Measurements from ENCODE around the gene GPX2.

Gene GPX2

GRCh38 chr14:64942531-64943111 lies at the start of gene GPX2:
Gene GPX2, minus strand, starts transcription at chr14:64942745. Its CDS starts 19 bp downstream, at chr14:64942726.
- DNase-seq (ENCODE audit: low read depth in 3 of 3): no peak

- DNase-seq (ENCODE audit: low read depth in 3 of 3): no peak
Observed at GRCh38 chr14:64990939-64991338, 48.4 kb upstream of the GPX2 start.

GRCh38 chr14:64990296-64990695 lies 47.8 kb upstream of the GPX2 start:
- DNase-seq (ENCODE audit: low read depth in 3 of 3): no peak

GRCh38 chr14:64987438-64987767 lies 44.9 kb upstream of the GPX2 start:
- no peak for DNase-seq (ENCODE audit: low read depth in 3 of 3)

GRCh38 chr14:64986648-64987437 lies 44.3 kb upstream of the GPX2 start, which contains the start of gene FNTB:
Gene FNTB, plus strand, starts transcription at chr14:64986895. Its CDS starts 59 bp downstream, at chr14:64986954.
- peak; percentile 84 to 91 (median 88) for DNase-seq (ENCODE audit: low read depth in 3 of 3)

- peak in 1 of 3 experiments; percentile 16 for DNase-seq (ENCODE audit: low read depth in 3 of 3)
Observed at GRCh38 chr14:64983439-64984310, 41.1 kb upstream of the GPX2 start.

- DNase-seq (ENCODE audit: low read depth in 3 of 3): no peak
Observed at GRCh38 chr14:64979336-64980074, 37.0 kb upstream of the GPX2 start.

- DNase-seq (ENCODE audit: low read depth in 3 of 3): no peak
Observed at GRCh38 chr14:64974563-64974962, 32.0 kb upstream of the GPX2 start.

GRCh38 chr14:64973826-64974225 lies 31.3 kb upstream of the GPX2 start:
- DNase-seq (ENCODE audit: low read depth in 3 of 3): no peak

- no peak for DNase-seq (ENCODE audit: low read depth in 3 of 3)
Observed at GRCh38 chr14:64973026-64973442, 30.5 kb upstream of the GPX2 start.

GRCh38 chr14:64971943-64972791 lies 29.6 kb upstream of the GPX2 start, which contains the start of gene RAB15:
Gene RAB15, minus strand, starts transcription at chr14:64972336. Its CDS starts 260 bp downstream, at chr14:64972076.
- peak in 1 of 3 experiments; percentile 28 for DNase-seq (ENCODE audit: low read depth in 3 of 3)

- DNase-seq (ENCODE audit: low read depth in 3 of 3): no peak
Observed at GRCh38 chr14:64971491-64971942, 29.0 kb upstream of the GPX2 start.

GRCh38 chr14:64970776-64971477 lies 28.4 kb upstream of the GPX2 start:
- DNase-seq (ENCODE audit: low read depth in 3 of 3): no peak

GRCh38 chr14:64970041-64970440 lies 27.5 kb upstream of the GPX2 start:
- no peak for DNase-seq (ENCODE audit: low read depth in 3 of 3)

GRCh38 chr14:64968651-64969050 lies 26.1 kb upstream of the GPX2 start:
- DNase-seq (ENCODE audit: low read depth in 3 of 3): no peak

- no peak for DNase-seq (ENCODE audit: low read depth in 3 of 3)
Observed at GRCh38 chr14:64968167-64968566, 25.6 kb upstream of the GPX2 start.

- no peak for DNase-seq (ENCODE audit: low read depth in 3 of 3)
Observed at GRCh38 chr14:64966976-64967375, 24.4 kb upstream of the GPX2 start.

GRCh38 chr14:64965356-64966000 lies 22.9 kb upstream of the GPX2 start:
- DNase-seq (ENCODE audit: low read depth in 3 of 3): no peak

- no peak for DNase-seq (ENCODE audit: low read depth in 3 of 3)
Observed at GRCh38 chr14:64963611-64964010, 21.1 kb upstream of the GPX2 start.
